ENCODE results near the gene UBE2G2. TPM values are rescaled to one million over a fixed set of nuclear protein-coding genes. Genes with fewer than 3 reads are reported as not detected.

Gene UBE2G2
- total and polyA plus RNA-seq, 2 of the 4 experiments (the other 2 are of a cell fraction): 65.4 to 91.7 TPM

DNA sequence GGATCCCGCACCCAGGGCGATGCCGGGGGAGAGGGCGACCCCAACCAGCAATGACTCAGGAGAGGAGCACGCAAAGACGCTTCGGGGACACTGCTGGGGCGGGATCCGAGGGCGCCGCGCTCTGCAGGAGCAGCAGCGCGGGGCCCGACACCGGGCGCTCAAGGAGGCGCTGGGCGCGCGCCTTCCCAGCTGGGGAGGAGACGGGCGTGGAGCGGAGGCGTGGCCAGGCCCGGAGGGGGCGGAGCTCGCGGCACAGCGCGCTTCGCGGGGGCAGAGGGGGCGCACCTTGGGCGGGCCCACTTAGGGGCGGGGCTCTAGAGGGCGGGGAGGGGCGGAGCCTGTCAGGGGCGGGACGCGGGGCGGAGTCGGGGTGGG lies 15.9 kb upstream of the UBE2G2 start:
- H3K14ac ChIP-seq (replicated peaks; ENCODE audit: low read depth, low read length): peak overlapping the region; percentile 63; the same call in 1 of the 2 replicates
- H3K36me3 ChIP-seq (ENCODE audit: control insufficient read depth, insufficient read depth, low read length): peaks cover 10% of the 10 kb centered on the region; the same call in 1 of the 2 replicates
- H2BK120ac ChIP-seq (ENCODE audit: low read depth, low read length): no peak overlapping the region
- peak overlapping the region; percentile 91 for H3K9ac ChIP-seq (ENCODE audit: low read depth, low read length)
- peak overlapping the region; percentile 59; the same call in 1 of the 2 replicates for H2AK5ac ChIP-seq (ENCODE audit: low read depth, low read length)
- H2AK9ac ChIP-seq (replicated peaks; ENCODE audit: low read depth, low read length, poor library complexity): peak overlapping the region; percentile 82
- H3K4me3 ChIP-seq (ENCODE audit: insufficient read depth, low read depth, low read length): peak overlapping the region; percentile 99
- H3K27me3 ChIP-seq (ENCODE audit: control insufficient read depth, insufficient read depth, low read length): no peaks in the 10 kb centered on the region
- H4K8ac ChIP-seq (ENCODE audit: low read depth in 2 of 2, low read length in 2 of 2): no peak overlapping the region
- H3K18ac ChIP-seq (ENCODE audit: low read depth, low read length): no peak overlapping the region
- BruUV-seq (replicated peaks): no TSS peak
- DNase-seq (peak; percentile 88), ATAC-seq (ENCODE audit: low read depth) (peak; percentile 98)
- no peak for TF ChIP-seq CEBPB (IDR thresholded peaks at IDR 0.05; ENCODE audit: low read depth, low read length)
- peak; percentile 70; the same call in 1 of the 2 replicates for TF ChIP-seq MXI1 (IDR thresholded peaks at IDR 0.05; ENCODE audit: borderline replicate concordance, low read depth, low read length)
- peak; percentile 82; the same call in 1 of the 2 replicates for TF ChIP-seq MAZ (IDR thresholded peaks at IDR 0.05; ENCODE audit: borderline replicate concordance, low read depth, low read length)
- ChIA-PET POLR2A (ENCODE audit: unreplicated experiment) (no interaction called here), CTCF (interaction anchor here (0.6 kb wide), 1 partner anchor 960 kb away, joined by 4 read pairs; no protein-coding TSS in a partner anchor)
- in situ Hi-C loops (cut with MboI; ENCODE audit: low sequenced_read_pairs) (loop anchor here (25.0 kb wide), 1 partner anchor 295 kb away; no protein-coding TSS in a partner anchor), intact Hi-C loops (cut with micrococcal nuclease) (loop anchor here (5.0 kb wide), 1 partner anchor 55 kb away; the partner anchor contains the start of gene PTTG1IP), dilution Hi-C loops (cut with HindIII; ENCODE audit: low sequenced_read_pairs, unreplicated experiment) (no loop called here)
- H3K4me2 ChIP-seq (ENCODE audit: low read depth, low read length): peak overlapping the region; percentile 98
- H3K27ac ChIP-seq (ENCODE audit: insufficient read depth, low read length): peak overlapping the region; percentile 75; the same call in 1 of the 2 replicates
- no peak overlapping the region for H2BK5ac ChIP-seq (ENCODE audit: low read depth, low read length, poor library complexity, severe bottlenecking)
- H3K9me3 ChIP-seq (ENCODE audit: control insufficient read depth, insufficient read depth, low read length): peaks cover 32% of the 10 kb centered on the region
- H4K20me1 ChIP-seq (ENCODE audit: insufficient read depth, low read length): peaks cover 49% of the 10 kb centered on the region
- H4K91ac ChIP-seq (ENCODE audit: insufficient read depth, low read depth, low read length): no peak overlapping the region
- peak overlapping the region; percentile 91 for H3K23ac ChIP-seq (ENCODE audit: low read depth, low read length)
- H2AFZ ChIP-seq (replicated peaks; ENCODE audit: low read length, poor library complexity): peak overlapping the region; percentile 94
- 2% methylated on average over 15 of the region's 43 CpGs; no CpG with 5 or more reads in 1 of the 2 experiments for WGBS, 2 experiments (ENCODE audit: extremely low coverage in 2 of 2, insufficient read length in 1 of 2)
- peaks cover 8% of the 10 kb centered on the region for H3K9me1 ChIP-seq (ENCODE audit: insufficient read depth, low read length)
- H4K5ac ChIP-seq (ENCODE audit: low read depth, low read length): no peak overlapping the region
- H3K4ac ChIP-seq (ENCODE audit: low read depth, low read length): peak overlapping the region; percentile 69
- no peak overlapping the region for H2BK15ac ChIP-seq (ENCODE audit: low read depth, low read length)
- peaks cover 16 to 60% of the 10 kb centered on the region in 2 experiments for H3K79me1 ChIP-seq (ENCODE audit: low read depth in 1 of 2, low read length in 2 of 2)
- H3K56ac ChIP-seq (ENCODE audit: extremely low read depth, insufficient read depth, low read length): no peak overlapping the region
- H2BK20ac ChIP-seq (ENCODE audit: low read depth, low read length): no peak overlapping the region
- peaks cover 8% of the 10 kb centered on the region; the same call in 1 of the 2 replicates for H3K4me1 ChIP-seq (ENCODE audit: control insufficient read depth, insufficient read depth, low read length)
